ENCODE results near the gene SUGP1.

DNA sequence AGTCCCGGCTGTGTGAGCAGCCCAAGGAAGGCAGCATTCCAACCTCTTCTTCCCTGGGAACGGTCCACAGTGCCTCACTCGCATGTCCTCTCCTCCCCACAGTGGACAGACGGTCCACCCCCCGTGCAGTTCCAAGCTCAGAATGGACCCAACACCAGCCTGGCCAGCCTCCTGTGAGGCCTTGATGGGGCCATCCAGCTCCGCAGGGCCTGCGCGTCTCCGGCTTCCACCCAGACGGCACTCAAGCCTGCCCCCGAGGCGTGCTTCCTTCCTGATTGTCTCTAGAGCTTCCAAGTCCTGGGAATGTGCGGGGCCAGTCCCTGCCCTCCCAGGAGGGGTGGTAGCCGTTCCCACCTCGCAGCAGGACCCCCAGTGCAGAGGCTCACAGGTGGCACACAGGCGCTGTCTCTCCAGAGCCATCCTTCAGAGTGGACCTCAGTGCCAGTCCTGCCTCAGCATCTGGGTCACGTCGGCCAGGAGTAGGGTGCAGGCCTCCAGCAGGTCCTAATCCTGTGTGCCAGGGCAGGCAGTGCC, 35.4 kb upstream of the SUGP1 start:
- TF ChIP-seq, protein P1, sequence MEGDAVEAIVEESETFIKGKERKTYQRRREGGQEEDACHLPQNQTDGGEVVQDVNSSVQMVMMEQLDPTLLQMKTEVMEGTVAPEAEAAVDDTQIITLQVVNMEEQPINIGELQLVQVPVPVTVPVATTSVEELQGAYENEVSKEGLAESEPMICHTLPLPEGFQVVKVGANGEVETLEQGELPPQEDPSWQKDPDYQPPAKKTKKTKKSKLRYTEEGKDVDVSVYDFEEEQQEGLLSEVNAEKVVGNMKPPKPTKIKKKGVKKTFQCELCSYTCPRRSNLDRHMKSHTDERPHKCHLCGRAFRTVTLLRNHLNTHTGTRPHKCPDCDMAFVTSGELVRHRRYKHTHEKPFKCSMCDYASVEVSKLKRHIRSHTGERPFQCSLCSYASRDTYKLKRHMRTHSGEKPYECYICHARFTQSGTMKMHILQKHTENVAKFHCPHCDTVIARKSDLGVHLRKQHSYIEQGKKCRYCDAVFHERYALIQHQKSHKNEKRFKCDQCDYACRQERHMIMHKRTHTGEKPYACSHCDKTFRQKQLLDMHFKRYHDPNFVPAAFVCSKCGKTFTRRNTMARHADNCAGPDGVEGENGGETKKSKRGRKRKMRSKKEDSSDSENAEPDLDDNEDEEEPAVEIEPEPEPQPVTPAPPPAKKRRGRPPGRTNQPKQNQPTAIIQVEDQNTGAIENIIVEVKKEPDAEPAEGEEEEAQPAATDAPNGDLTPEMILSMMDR (IDR thresholded peaks at IDR 0.05; ENCODE audit: low read depth, low read length, missing input control) = no peak
- TF ChIP-seq SP1 (IDR thresholded peaks at IDR 0.05) (no peak), YY1 (IDR thresholded peaks at IDR 0.05) (no peak), RAD21 (IDR thresholded peaks at IDR 0.05) (no peak), EGR1 (IDR thresholded peaks at IDR 0.05; ENCODE audit: low read depth in 2 of 2) (no peak), RXRA (IDR thresholded peaks at IDR 0.05) (no peak), JUND (IDR thresholded peaks at IDR 0.05) (no peak)
- TF ChIP-seq, protein P2, sequence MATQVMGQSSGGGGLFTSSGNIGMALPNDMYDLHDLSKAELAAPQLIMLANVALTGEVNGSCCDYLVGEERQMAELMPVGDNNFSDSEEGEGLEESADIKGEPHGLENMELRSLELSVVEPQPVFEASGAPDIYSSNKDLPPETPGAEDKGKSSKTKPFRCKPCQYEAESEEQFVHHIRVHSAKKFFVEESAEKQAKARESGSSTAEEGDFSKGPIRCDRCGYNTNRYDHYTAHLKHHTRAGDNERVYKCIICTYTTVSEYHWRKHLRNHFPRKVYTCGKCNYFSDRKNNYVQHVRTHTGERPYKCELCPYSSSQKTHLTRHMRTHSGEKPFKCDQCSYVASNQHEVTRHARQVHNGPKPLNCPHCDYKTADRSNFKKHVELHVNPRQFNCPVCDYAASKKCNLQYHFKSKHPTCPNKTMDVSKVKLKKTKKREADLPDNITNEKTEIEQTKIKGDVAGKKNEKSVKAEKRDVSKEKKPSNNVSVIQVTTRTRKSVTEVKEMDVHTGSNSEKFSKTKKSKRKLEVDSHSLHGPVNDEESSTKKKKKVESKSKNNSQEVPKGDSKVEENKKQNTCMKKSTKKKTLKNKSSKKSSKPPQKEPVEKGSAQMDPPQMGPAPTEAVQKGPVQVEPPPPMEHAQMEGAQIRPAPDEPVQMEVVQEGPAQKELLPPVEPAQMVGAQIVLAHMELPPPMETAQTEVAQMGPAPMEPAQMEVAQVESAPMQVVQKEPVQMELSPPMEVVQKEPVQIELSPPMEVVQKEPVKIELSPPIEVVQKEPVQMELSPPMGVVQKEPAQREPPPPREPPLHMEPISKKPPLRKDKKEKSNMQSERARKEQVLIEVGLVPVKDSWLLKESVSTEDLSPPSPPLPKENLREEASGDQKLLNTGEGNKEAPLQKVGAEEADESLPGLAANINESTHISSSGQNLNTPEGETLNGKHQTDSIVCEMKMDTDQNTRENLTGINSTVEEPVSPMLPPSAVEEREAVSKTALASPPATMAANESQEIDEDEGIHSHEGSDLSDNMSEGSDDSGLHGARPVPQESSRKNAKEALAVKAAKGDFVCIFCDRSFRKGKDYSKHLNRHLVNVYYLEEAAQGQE (IDR thresholded peaks at IDR 0.05) = no peak
